MM.1S (cell line): ENCODE measurements around the gene TRPC3.

Source experiments
- CTCF ChIP-seq: fragments of 300-600 bp; sonication (generic); IDR thresholded peaks from 2 replicates; pipeline ENCODE4 v1.5.1; 2016; ENCODE audit warnings: antibody characterized with exemption, low read length, mixed read lengths
- EZH2phosphoT487 ChIP-seq: fragments of 300-600 bp; sonication (generic); IDR thresholded peaks from 2 replicates; pipeline ENCODE4 v1.6.1; 2018; ENCODE audit warnings: antibody characterized with exemption, low read length

- TF ChIP-seq CTCF (no peak), EZH2phosphoT487 (no peak)
These were observed 38.6 kb upstream of the TRPC3 start for GRCh38 chr4:121990489-121990888.
